Spinal cord (tissue), 10 donors: Measurements from ENCODE around the gene PTPRG. TPM values are rescaled to one million over a fixed set of nuclear protein-coding genes. Genes with fewer than 3 reads are reported as not detected.

Experiments used
- DNase-seq, 6 donors: peaks; one replicate each; pipeline versions ENCODE4 v3.0.0 to v3.0.0-alpha.2; 2013 to 2015; ENCODE audit warnings: low spot score in 6 of 6, low read depth in 4 of 6
- H3K27ac ChIP-seq: one replicate; pipeline ENCODE4 v1.5.1; 2013; ENCODE audit warnings: low read depth, low read length, control low read depth
- H3K27me3 ChIP-seq: one replicate; pipeline ENCODE4 v1.6.1; 2013; ENCODE audit warnings: low read length; ENCODE audit not compliant: control insufficient read depth, insufficient read depth
- H3K36me3 ChIP-seq: one replicate; pipeline ENCODE4 v1.6.1; 2013; ENCODE audit warnings: low read length; ENCODE audit not compliant: control insufficient read depth, insufficient read depth
- H3K4me1 ChIP-seq: one replicate; pipeline ENCODE4 v1.6.1; 2013; ENCODE audit warnings: low read length; ENCODE audit not compliant: control insufficient read depth, insufficient read depth
- H3K4me3 ChIP-seq: one replicate; pipeline ENCODE4 v1.5.1; 2013; ENCODE audit warnings: low read depth, low read length, control low read depth
- H3K9me3 ChIP-seq: one replicate; pipeline ENCODE4 v1.6.1; 2013; ENCODE audit warnings: low read length; ENCODE audit not compliant: control insufficient read depth, insufficient read depth
- WGBS: methylation state at CpG from one replicate; pipeline ENCODE4 v1.1.5; 2013; ENCODE audit warnings: missing lambda C conversion rate; ENCODE audit not compliant: insufficient coverage; 5-methylcytosine and 5-hydroxymethylcytosine counted together
- polyA plus RNA-seq, 2 donors: library from polyadenylated mRNA; unstranded; fragments of 120-200 nt; gene quantifications; one replicate each; pipeline ENCODE4 v1.2.1, GENCODE V29; 2013; ENCODE audit not compliant: insufficient read length in 2 of 2
- total RNA-seq, 2 donors: library from RNA; depleted of rRNA in 1 of 2; stranded (reverse); fragments of 120-200 nt in 1 of 2; fragments of >200 nt in 1 of 2; gene quantifications; one replicate each; pipeline versions ENCODE4 v1.2.3 to v1.2.4, GENCODE V29; 2013 to 2014
- donor health status: healthy.

The PTPRG gene
- total and polyA plus RNA-seq, 4 donors = 29.2 to 106 (median 60.2) TPM

DNA sequence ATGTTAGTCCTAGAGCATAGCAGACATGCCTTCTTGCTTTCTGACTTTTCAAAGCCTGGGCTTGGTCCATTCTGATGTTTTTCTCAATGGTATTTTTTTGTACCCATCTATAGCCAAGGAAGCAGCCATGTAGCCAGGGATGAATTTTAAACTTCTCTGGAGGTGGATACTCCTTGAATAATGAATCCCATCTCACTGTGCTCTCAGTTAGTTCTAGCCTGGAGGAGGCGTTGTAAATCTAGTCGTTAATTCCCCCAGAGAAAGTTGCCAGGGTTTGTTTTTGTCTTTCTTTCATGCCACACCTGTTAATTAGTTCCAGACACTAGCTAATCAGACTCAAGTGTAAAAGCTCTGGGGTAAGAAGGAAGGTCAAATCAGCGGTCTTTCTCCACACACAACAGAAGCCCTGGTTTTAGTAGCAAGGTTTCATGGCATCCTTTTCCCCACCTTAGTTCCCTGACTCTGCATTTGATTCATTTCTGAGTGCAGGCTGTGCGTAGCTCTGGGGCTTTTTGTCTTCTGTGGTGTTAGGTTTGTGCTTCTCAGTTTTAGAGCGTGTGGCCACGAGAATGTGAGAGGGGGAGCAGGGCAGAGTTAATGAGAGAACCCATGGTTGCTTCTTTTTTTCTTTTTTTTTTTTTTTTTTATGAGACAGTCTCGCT lies 19.7 kb downstream of the PTPRG start:
- Histone ChIP-seq H3K27me3 (no peaks in the 10 kb centered on the region), H3K4me1 (no peaks in the 10 kb centered on the region), H3K4me3 (no peak overlapping the region), H3K27ac (no peak overlapping the region), H3K36me3 (no peaks in the 10 kb centered on the region), H3K9me3 (no peaks in the 10 kb centered on the region)
- peak in 1 of 6 donors; percentile 33 for DNase-seq
- 20% methylated on average over 1 of the region's 7 CpGs for WGBS

DNA sequence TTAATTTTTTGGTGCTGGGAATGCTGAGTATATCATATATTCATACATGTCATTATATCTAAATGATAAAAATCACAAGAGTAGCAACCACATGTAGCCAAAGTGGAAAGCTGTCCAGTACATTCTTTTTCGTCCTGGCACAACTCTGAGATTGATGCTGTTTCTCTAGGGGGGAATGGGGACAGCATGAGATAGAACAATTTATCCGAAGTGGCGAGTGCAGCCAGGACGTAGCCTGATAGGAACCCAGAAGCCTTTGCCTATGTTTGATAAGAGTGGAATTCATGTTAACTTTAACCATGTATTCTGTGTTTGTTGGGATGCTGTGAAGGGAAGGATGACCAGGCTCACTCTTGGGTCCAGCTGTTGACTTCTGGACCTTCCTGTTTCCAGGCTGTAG lies 20.9 kb downstream of the PTPRG start:
- no peaks in the 10 kb centered on the region for H3K9me3 ChIP-seq
- no peak overlapping the region for H3K4me3 ChIP-seq
- H3K36me3 ChIP-seq = no peaks in the 10 kb centered on the region
- H3K4me1 ChIP-seq = no peaks in the 10 kb centered on the region
- no peak for DNase-seq
- H3K27me3 ChIP-seq = no peaks in the 10 kb centered on the region
- WGBS = 93% methylated on average over 4 of the region's 4 CpGs
- H3K27ac ChIP-seq = no peak overlapping the region

DNA sequence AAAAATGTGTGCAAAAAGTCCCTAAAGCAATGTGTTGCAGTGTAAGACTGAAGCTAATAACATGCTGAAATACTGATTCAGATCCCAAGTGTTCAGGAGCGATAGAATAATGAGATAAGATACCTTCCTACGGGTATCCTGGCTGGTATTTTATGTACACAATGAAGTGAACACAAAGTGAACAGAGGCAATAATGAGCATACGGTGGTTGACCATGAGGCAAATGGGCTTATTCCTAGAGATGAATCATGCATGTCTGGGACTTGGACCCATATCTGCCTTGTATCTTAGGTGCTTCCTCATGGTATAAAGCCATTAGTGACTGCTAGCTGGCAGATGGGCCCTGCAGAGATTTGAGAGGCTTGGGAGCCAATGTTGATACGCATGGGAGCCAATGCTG lies 21.5 kb downstream of the PTPRG start:
- 97% methylated on average over 4 of the region's 4 CpGs for WGBS
- Histone ChIP-seq H3K4me1 (no peaks in the 10 kb centered on the region), H3K27ac (no peak overlapping the region)

DNA sequence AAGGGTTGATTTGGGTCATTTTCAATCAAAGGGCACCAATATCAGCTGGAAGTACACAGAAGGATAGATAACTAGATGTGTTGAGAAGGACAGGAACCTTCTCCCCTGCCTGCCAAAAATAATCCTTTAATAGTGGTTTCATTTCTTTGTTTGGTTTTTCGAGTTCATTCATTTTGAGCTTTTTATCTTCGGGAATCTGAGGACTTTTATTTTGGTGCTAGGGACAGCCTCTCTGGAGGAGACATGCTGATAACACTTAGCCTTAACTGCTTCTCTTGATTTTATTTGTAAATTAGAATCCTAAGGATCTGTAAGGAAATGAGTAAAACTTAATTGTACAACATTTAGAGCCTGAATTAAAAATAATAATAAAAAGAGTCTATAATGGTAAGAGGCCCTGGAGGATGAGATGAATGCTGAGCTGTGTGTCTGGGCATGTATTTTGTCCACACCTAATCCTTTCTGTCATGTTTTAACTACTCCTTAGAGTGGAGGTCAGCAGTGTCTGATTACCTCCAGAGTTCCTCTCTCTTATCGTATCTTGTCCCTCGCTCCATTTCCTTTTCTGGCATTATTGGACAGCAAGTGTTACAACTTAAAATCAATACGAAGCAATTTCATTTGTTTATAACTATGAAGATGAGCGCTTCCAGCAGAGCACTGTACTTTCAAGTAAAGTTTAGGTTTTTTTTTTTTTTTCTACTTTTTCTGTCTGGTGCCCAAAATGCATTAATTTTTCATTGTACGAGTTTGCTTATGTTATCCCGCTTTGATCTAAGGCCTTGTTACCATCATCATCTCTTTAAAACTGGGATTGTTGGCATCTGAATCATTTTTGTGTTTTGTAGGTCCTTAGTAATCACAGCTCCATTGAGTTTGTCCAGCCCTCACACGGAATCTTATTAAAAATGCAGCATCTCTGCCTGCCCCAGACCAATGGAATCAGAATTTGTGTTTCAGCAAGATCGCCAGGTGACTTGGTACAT lies 22.8 kb downstream of the PTPRG start:
- no CpG with 5 or more reads among the region's 10 CpGs for WGBS
- Histone ChIP-seq H3K4me3 (no peak overlapping the region), H3K9me3 (no peaks in the 10 kb centered on the region), H3K27ac (no peak overlapping the region), H3K36me3 (no peaks in the 10 kb centered on the region), H3K27me3 (no peaks in the 10 kb centered on the region), H3K4me1 (no peaks in the 10 kb centered on the region)
- peak in 1 of 6 donors; percentile 61 for DNase-seq

More for the DNA sequence above, 21.5 kb downstream of the PTPRG start:
- Histone ChIP-seq H3K4me3 (no peak overlapping the region), H3K27me3 (no peaks in the 10 kb centered on the region), H3K36me3 (no peaks in the 10 kb centered on the region), H3K9me3 (no peaks in the 10 kb centered on the region)
- no peak for DNase-seq

DNA sequence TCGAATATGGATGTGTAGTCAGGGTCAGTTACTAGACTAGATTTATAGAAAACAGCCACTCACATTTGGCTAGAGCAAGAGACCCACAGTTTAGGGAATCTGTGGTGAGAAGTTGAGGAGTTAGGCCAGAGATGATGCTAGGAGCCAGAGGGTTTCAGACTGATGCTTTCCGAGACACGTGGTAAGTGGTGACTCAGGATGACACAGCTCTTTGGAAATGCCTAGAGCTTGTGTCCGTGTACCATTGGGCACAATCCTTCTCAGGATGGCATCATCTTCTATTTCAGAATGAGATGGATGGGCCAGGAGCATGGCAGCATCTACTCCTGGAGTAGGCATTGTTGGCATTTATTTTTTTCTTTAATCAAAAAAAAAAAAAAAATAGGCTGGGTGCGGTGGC lies 28.5 kb downstream of the PTPRG start:
- Histone ChIP-seq H3K27ac (no peak overlapping the region), H3K36me3 (no peaks in the 10 kb centered on the region), H3K27me3 (no peaks in the 10 kb centered on the region), H3K4me1 (peaks cover 12% of the 10 kb centered on the region), H3K4me3 (no peak overlapping the region), H3K9me3 (no peaks in the 10 kb centered on the region)
- DNase-seq = no peak
- WGBS = 98% methylated on average over 4 of the region's 5 CpGs

DNA sequence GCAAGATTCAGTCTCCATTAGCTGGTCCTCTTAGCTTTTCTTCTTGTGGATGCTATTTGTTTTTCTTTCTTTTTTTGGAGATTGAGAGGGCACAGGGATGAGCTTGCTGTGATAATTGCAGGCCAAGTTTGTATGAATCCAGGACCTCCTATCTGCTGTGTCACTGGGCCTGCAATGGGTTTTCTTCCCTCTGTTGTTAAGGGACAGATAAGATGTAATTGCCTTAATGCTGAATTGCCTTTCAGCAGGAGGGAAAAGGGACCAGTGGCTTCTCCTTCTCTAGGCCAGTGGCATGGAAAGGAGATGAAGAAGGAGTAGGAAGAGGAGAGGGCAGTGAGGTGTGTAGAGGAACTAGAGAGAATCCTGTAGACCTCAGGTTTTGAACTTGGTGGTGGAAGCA lies 29.9 kb downstream of the PTPRG start:
- Histone ChIP-seq H3K4me1 (peaks cover 12% of the 10 kb centered on the region), H3K4me3 (no peak overlapping the region), H3K27ac (no peak overlapping the region), H3K9me3 (no peaks in the 10 kb centered on the region), H3K36me3 (no peaks in the 10 kb centered on the region), H3K27me3 (no peaks in the 10 kb centered on the region)
- DNase-seq = no peak

DNA sequence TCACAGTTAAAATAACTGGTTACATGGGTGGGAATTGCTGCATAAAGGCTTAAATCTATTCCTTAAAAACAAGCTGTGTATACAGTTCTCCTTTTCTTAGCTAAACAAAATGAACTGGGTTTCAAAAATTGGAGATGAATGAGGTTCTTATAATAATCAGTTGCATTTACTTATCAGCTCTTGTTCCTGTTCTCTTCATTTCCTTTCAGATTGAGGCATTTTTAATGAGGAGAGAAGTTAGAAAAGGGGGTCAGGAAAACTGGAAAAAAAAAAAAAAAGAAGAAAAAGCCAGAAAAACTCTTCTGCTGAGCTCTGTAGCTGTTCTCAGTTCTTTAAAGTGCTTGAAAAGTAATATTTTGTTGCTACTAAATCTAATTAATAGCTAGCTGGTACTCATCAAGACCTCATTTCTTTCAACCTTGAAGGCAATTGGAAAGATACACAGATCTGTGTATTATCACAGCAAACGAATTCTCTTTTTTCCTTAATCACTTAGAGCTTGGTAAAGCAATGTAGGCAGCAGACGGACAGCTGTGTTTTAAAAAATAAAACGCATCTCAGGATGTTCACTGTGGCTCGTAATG lies 32.2 kb downstream of the PTPRG start:
- no peaks in the 10 kb centered on the region for H3K9me3 ChIP-seq
- H3K27me3 ChIP-seq = no peaks in the 10 kb centered on the region
- H3K36me3 ChIP-seq = no peaks in the 10 kb centered on the region
- H3K4me3 ChIP-seq = no peak overlapping the region
- DNase-seq = no peak
- H3K27ac ChIP-seq = peak overlapping the region; percentile 35
- peaks cover 12% of the 10 kb centered on the region for H3K4me1 ChIP-seq
- WGBS = 80% methylated on average over 1 of the region's 4 CpGs

DNA sequence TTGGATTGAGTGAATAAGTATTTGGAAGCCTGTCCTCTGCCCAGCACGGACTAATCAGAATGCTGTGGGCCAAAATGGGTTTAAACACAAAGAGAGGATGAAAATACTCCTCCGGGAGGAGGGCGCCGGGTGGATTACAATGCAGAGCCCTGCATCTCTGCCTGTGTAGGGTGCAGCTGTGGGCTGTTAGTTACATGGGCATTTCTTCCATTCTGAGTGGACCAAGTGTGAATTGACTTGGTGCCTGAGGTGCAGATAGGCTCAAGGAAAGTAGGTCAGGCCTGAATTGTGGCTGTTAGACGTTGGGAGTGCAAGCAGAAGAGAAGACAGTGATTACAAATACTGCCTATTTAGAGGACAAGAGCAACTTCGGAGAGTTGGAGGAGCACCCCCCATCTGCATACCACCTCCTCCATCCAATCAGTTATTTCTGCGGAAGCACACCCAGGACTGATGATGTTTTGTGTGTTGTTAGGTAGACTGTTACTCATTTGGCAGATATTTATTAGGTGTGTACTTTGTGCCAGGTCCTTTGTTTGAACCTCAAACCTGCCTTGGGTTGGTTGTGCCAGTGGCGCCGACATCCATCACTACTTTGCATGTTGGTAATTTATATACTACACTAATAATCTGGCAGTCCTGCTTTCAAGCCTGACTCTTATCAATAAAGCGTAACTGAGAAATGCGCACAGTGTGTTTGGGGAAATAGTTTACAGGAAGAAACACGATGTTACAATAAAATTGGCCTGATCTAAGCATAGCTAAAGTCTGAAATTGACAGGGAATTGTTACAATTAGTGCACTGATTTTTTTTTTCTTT lies 33.0 kb downstream of the PTPRG start:
- H3K4me3 ChIP-seq = no peak overlapping the region
- no peaks in the 10 kb centered on the region for H3K36me3 ChIP-seq
- no peaks in the 10 kb centered on the region for H3K27me3 ChIP-seq
- peak overlapping the region; percentile 35 for H3K27ac ChIP-seq
- peaks cover 17% of the 10 kb centered on the region for H3K4me1 ChIP-seq
- H3K9me3 ChIP-seq = no peaks in the 10 kb centered on the region
- 29% methylated on average over 4 of the region's 12 CpGs for WGBS
- peak in 2 of 6 donors; percentile 25 to 43 for DNase-seq

DNA sequence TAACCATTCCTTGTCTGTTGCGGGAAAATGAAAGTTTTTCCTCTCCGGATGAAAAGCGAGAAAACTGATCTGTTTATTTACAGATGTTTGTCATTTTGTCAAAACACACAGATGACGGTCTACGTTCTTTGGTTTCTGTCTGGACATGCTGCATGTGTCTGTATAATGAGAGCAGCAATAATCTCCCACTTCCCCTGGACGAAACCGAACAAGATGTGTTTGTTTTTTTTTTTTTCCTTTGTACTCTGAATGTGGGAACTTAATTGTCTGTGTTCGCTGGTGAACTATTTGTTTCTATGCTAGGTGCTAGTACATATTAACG lies 33.6 kb downstream of the PTPRG start:
- Histone ChIP-seq H3K27ac (peak overlapping the region; percentile 35), H3K27me3 (no peaks in the 10 kb centered on the region), H3K9me3 (no peaks in the 10 kb centered on the region), H3K36me3 (no peaks in the 10 kb centered on the region), H3K4me3 (no peak overlapping the region), H3K4me1 (peaks cover 17% of the 10 kb centered on the region)
- no peak for DNase-seq
- WGBS = 17% methylated on average over 1 of the region's 9 CpGs
